Measurements from ENCODE around the gene GADD45GIP1. TPM values are rescaled to one million over a fixed set of nuclear protein-coding genes. Genes with fewer than 3 reads are reported as not detected.
"Not testable (repeated sequence)": the region's sequence is repeated elsewhere in the genome, so short reads cannot be mapped to it uniquely, and the experiment has no call there.

The GADD45GIP1 gene
- total RNA-seq, 1 experiment from 2014 or later: 36.7 TPM

DNA sequence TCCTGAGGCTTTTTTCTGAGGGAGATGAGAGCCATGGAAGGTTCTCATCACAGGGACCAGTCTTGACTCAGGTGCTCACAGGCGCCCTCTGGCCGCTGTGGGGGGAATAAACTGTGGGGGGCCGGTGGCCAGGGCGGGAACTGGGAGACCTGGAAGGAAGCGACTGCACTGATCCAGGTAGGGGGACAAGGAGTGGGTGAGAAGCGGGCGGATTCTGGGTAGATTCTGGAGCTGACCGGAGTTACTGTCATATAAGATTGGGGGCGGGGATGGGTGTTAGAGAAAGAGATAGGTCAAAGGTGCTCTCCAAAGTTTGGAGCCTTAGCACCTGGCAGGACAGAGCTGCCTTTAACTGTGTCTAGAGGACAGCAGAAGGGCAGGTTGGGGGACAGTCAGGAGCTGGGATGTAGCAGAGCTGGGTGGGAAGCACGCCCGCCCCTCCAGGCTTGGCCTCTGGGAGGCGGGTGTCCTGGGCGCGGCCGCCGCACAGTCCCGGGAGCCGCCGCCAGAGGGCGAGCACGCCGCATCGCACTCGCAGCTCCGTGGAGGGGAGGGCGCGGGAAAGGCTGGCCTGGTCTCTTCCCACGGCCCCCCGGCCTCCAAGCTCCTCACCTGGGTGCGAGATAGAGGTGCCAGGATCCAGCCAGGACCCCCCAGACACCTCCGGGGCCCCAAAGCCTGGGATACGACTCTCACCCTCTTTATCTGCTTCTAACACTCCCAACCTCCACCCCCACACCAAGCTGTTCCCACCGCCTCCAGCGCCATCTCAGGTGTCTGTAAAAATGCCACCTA lies 8.2 kb upstream of the GADD45GIP1 start:
- Histone ChIP-seq H3K4me1 (ENCODE audit: control insufficient read depth, insufficient read depth, low read length) (peaks cover 10% of the 10 kb centered on the region), H3K36me3 (ENCODE audit: control insufficient read depth, insufficient read depth, low read length) (no peaks in the 10 kb centered on the region), H3K27ac (ENCODE audit: low read length) (peak overlapping the region; percentile 82), H3K4me3 (ENCODE audit: low read depth in 2 of 2, low read length in 2 of 2) (peak overlapping the region; percentile 49 to 79), H3K9me3 (ENCODE audit: control insufficient read depth, insufficient read depth, low read depth, low read length) (no peaks in the 10 kb centered on the region), H3K27me3 (ENCODE audit: control insufficient read depth, insufficient read depth, low read length) (no peaks in the 10 kb centered on the region)
- POLR2A ChIA-PET: interaction anchor here (0.6 kb wide), 1 partner anchor 187 kb away, joined by 3 read pairs; no protein-coding TSS in a partner anchor
- CTCF ChIA-PET: interaction anchor here (0.6 to 2.2 kb wide), 10 partner anchors 11 to 398 kb away, joined by 3 to 24 read pairs (median 4); no protein-coding TSS in a partner anchor
- DNase-seq (ENCODE audit: low read depth, low spot score): peak; percentile 36
- no TSS peak for BruUV-seq (replicated peaks)
- intact Hi-C loops (cut with micrococcal nuclease; ENCODE audit: unreplicated experiment): no loop called here
- in situ Hi-C loops (cut with HindIII; ENCODE audit: low pct_unique_long_range_greater_than_20kb, low sequenced_read_pairs): no loop called here
- TF ChIP-seq, protein P1, sequence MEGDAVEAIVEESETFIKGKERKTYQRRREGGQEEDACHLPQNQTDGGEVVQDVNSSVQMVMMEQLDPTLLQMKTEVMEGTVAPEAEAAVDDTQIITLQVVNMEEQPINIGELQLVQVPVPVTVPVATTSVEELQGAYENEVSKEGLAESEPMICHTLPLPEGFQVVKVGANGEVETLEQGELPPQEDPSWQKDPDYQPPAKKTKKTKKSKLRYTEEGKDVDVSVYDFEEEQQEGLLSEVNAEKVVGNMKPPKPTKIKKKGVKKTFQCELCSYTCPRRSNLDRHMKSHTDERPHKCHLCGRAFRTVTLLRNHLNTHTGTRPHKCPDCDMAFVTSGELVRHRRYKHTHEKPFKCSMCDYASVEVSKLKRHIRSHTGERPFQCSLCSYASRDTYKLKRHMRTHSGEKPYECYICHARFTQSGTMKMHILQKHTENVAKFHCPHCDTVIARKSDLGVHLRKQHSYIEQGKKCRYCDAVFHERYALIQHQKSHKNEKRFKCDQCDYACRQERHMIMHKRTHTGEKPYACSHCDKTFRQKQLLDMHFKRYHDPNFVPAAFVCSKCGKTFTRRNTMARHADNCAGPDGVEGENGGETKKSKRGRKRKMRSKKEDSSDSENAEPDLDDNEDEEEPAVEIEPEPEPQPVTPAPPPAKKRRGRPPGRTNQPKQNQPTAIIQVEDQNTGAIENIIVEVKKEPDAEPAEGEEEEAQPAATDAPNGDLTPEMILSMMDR (IDR thresholded peaks at IDR 0.05): peak; percentile 97
- TF ChIP-seq POLR2AphosphoS5 (IDR thresholded peaks at IDR 0.05; ENCODE audit: low read depth, low read length): no peak
- ATAC-seq: peak; percentile 98

DNA sequence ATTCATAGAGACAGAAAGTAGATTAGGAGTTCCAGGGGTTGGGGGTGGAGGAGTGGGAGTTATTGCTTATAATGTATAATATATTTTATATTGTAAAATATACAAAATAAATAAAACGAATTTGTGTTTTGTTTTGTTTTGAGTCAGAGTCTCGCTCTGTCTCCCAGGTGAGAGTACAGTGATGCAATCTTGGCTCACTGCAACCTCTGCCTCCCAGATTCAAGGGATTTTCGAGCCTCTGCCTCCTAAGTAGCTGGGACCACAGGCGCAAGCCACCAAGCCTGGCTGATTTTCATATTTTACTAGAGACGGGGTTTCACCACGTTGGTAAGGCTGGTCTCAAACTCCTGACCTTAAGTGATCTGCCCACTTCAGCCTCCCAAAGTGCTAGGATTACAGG lies 2.5 kb upstream of the GADD45GIP1 start:
- intact Hi-C loops (cut with micrococcal nuclease; ENCODE audit: unreplicated experiment) (no loop called here), in situ Hi-C loops (cut with HindIII; ENCODE audit: low pct_unique_long_range_greater_than_20kb, low sequenced_read_pairs) (no loop called here)
- Histone ChIP-seq H3K4me1 (ENCODE audit: control insufficient read depth, insufficient read depth, low read length) (peaks cover 9% of the 10 kb centered on the region), H3K4me3 (ENCODE audit: low read depth in 2 of 2, low read length in 2 of 2) (no peak overlapping the region), H3K9me3 (ENCODE audit: control insufficient read depth, insufficient read depth, low read depth, low read length) (no peaks in the 10 kb centered on the region), H3K36me3 (ENCODE audit: control insufficient read depth, insufficient read depth, low read length) (peaks cover 7% of the 10 kb centered on the region; the same call in 1 of the 2 replicates), H3K27me3 (ENCODE audit: control insufficient read depth, insufficient read depth, low read length) (no peaks in the 10 kb centered on the region), H3K27ac (ENCODE audit: low read length) (no peak overlapping the region)
- no peak for DNase-seq (ENCODE audit: low read depth, low spot score)
- ATAC-seq: no peak
- CTCF ChIA-PET: no interaction called here
- no TSS peak for BruUV-seq (replicated peaks)
- no peak for TF ChIP-seq POLR2AphosphoS5 (IDR thresholded peaks at IDR 0.05; ENCODE audit: low read depth, low read length)
- TF ChIP-seq, protein P1 (IDR thresholded peaks at IDR 0.05): no peak
- TF ChIP-seq, protein P2, sequence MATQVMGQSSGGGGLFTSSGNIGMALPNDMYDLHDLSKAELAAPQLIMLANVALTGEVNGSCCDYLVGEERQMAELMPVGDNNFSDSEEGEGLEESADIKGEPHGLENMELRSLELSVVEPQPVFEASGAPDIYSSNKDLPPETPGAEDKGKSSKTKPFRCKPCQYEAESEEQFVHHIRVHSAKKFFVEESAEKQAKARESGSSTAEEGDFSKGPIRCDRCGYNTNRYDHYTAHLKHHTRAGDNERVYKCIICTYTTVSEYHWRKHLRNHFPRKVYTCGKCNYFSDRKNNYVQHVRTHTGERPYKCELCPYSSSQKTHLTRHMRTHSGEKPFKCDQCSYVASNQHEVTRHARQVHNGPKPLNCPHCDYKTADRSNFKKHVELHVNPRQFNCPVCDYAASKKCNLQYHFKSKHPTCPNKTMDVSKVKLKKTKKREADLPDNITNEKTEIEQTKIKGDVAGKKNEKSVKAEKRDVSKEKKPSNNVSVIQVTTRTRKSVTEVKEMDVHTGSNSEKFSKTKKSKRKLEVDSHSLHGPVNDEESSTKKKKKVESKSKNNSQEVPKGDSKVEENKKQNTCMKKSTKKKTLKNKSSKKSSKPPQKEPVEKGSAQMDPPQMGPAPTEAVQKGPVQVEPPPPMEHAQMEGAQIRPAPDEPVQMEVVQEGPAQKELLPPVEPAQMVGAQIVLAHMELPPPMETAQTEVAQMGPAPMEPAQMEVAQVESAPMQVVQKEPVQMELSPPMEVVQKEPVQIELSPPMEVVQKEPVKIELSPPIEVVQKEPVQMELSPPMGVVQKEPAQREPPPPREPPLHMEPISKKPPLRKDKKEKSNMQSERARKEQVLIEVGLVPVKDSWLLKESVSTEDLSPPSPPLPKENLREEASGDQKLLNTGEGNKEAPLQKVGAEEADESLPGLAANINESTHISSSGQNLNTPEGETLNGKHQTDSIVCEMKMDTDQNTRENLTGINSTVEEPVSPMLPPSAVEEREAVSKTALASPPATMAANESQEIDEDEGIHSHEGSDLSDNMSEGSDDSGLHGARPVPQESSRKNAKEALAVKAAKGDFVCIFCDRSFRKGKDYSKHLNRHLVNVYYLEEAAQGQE (IDR thresholded peaks at IDR 0.05; ENCODE audit: insufficient read depth in 1 of 2, low read depth in 2 of 2, low read length in 1 of 2): no peak
- TF ChIP-seq TCF7L2 (IDR thresholded peaks at IDR 0.05; ENCODE audit: low read depth, low read length): no peak
- POLR2A ChIA-PET: interaction anchor here (0.6 kb wide), 2 partner anchors 79 to 169 kb away, joined by 3 to 4 read pairs; no protein-coding TSS in a partner anchor

DNA sequence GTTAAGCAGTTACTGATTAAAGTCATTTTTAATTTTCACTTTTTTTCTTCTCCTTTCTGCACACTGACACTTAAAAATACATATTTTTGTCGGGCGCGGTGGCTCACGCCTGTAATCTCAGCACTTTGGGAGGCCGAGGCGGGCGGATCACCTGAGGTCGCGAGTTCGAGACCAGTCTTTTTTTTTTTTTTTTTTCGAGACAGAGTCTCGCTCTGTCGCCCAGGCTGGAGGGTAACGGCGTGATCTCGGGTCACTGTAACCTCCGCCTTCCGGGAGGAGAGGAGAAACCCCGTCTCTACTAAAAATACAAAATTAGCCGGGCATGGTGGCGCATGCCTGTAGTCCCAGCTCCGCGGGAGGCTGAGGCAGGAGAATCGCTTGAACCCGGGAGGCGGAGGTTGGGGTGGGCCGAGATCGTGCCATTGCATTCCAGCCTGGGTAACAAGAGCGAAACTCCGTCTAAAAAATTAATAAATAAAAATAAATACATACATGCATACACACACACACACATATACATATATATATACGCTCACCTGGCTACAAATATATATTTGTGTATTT lies 448 bp upstream of the GADD45GIP1 start:
- intact Hi-C loops (cut with micrococcal nuclease; ENCODE audit: unreplicated experiment); in situ Hi-C loops (cut with HindIII; ENCODE audit: low pct_unique_long_range_greater_than_20kb, low sequenced_read_pairs); H3K27me3 ChIP-seq (ENCODE audit: control insufficient read depth, insufficient read depth, low read length); H3K9me3 ChIP-seq (ENCODE audit: control insufficient read depth, insufficient read depth, low read depth, low read length); H3K36me3 ChIP-seq (ENCODE audit: control insufficient read depth, insufficient read depth, low read length); DNase-seq (ENCODE audit: low read depth, low spot score); POLR2A ChIA-PET; BruUV-seq (replicated peaks); CTCF ChIA-PET: not testable (repeated sequence)
- Histone ChIP-seq H3K4me1 (ENCODE audit: control insufficient read depth, insufficient read depth, low read length) (peaks cover 29% of the 10 kb centered on the region), H3K27ac (ENCODE audit: low read length) (peak overlapping the region; percentile 58), H3K4me3 (ENCODE audit: low read depth in 2 of 2, low read length in 2 of 2) (peak overlapping the region; percentile 72 to 78)
- ATAC-seq: peak; percentile 8

Data from Panc1 (cell line).